Body of pancreas (tissue), 4 donors: Measurements from ENCODE around the gene PPT2. TPM values are rescaled to one million over a fixed set of nuclear protein-coding genes. Genes with fewer than 3 reads are reported as not detected.
A peak's percentile ranks its signal among the peaks of the same experiment; 100 is the strongest.

Experiments used
- ATAC-seq: fragments of 150-250 bp; one replicate; pipeline ENCODE4 v1.9.1; 2016
- DNase-seq, 4 donors: peaks; one replicate each; pipeline ENCODE4 v3.0.0-alpha.2; 2019
- H3K27ac ChIP-seq, 4 donors: fragments of 200-600 bp; sonication (generic); 1 replicate in 3 of 4; 2 replicates in 1 of 4; pipeline versions ENCODE4 v1.5.1 to v1.6.1; 2016 to 2019; ENCODE audit warnings: mild to moderate bottlenecking in 1 of 4, mixed read lengths in 1 of 4, moderate library complexity in 1 of 4
- H3K27me3 ChIP-seq, 2 donors: fragments of 200-600 bp; sonication (generic); one replicate each; pipeline ENCODE4 v1.6.0; 2016; ENCODE audit warnings: mild to moderate bottlenecking in 1 of 2
- H3K36me3 ChIP-seq, 2 donors: fragments of 200-600 bp; sonication (generic); replicated peaks in 1 of 2; 2 replicates each; pipeline ENCODE4 v1.5.1; 2016; ENCODE audit warnings: low read depth in 2 of 2; ENCODE audit not compliant: insufficient read depth in 1 of 2
- H3K4me1 ChIP-seq: fragments of 200-600 bp; sonication (generic); one replicate; pipeline ENCODE4 v1.6.0; 2016
- H3K4me3 ChIP-seq, 2 donors: fragments of 200-600 bp; sonication (generic); 1 replicate in 1 of 2; 2 replicates in 1 of 2; pipeline ENCODE4 v1.5.1; 2016 to 2019
- H3K9me3 ChIP-seq, 3 donors: fragments of 200-600 bp; sonication (generic); 1 replicate in 2 of 3; 2 replicates in 1 of 3; pipeline ENCODE4 v1.5.1; 2016
- POLR2A ChIP-seq, 3 donors: fragments of 450-650 bp; IDR thresholded peaks; one replicate each; pipeline ENCODE4 v1.6.1; 2016; ENCODE audit warnings: antibody characterized with exemption in 3 of 3, mild to moderate bottlenecking in 2 of 3
- WGBS, 2 donors: methylation state at CpG; one replicate each; pipeline ENCODE4 v1.1.5; 2017; 5-methylcytosine and 5-hydroxymethylcytosine counted together
- intact Hi-C: fragments of 100-400 bp; cut with DNase I; formaldehyde crosslinking; loops from one replicate; pipeline ENCODE4 v1.15.1; 2023
- total RNA-seq, 2 donors: library from RNA; depleted of rRNA; stranded (reverse); fragments of >200 nt; gene quantifications; one replicate each; pipeline ENCODE4 v1.1.0, GENCODE V29; 2016
- TF ChIP-seq, protein P1 (sequence below), 7 experiments: fragments of 450-650 bp in 4 of 7; fragments of 200-600 bp in 3 of 7; sonication (generic) in 3 of 7; IDR thresholded peaks; one replicate each; pipeline ENCODE4 v1.5.1; 2016 to 2019; ENCODE audit warnings: antibody characterized with exemption in 7 of 7

The PPT2 gene
- total RNA-seq, 2 donors from 2014 or later: 3.6 to 9.9 TPM

DNA sequence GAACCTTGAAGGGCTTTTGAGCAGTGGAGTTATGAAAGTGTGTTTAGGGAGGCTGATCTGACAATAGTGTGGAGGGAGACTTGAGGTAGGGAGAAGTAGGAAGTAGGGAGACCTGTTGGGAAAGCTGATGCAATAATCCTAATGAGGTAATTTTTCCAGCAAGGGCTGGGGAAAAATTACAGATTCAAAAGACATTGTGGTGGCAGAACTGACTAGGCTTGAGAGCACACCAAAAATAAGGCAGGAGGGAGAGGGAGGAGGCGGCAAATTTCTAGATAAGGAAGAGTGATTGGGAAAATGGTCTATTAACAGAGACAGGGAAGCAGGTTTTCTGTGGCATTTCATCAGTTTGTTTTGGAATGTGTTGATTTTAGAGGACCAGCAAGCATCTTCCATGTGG, 7.7 kb upstream of the PPT2 start:
- 53 to 65% methylated on average over 1 of the region's 1 CpG for WGBS, 2 donors
- no peak for TF ChIP-seq POLR2A (IDR thresholded peaks at IDR 0.05)
- TF ChIP-seq, protein P1, sequence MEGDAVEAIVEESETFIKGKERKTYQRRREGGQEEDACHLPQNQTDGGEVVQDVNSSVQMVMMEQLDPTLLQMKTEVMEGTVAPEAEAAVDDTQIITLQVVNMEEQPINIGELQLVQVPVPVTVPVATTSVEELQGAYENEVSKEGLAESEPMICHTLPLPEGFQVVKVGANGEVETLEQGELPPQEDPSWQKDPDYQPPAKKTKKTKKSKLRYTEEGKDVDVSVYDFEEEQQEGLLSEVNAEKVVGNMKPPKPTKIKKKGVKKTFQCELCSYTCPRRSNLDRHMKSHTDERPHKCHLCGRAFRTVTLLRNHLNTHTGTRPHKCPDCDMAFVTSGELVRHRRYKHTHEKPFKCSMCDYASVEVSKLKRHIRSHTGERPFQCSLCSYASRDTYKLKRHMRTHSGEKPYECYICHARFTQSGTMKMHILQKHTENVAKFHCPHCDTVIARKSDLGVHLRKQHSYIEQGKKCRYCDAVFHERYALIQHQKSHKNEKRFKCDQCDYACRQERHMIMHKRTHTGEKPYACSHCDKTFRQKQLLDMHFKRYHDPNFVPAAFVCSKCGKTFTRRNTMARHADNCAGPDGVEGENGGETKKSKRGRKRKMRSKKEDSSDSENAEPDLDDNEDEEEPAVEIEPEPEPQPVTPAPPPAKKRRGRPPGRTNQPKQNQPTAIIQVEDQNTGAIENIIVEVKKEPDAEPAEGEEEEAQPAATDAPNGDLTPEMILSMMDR (IDR thresholded peaks at IDR 0.05): no peak
- ATAC-seq (no peak), DNase-seq (no peak)
- Histone ChIP-seq H3K27ac (no peak overlapping the region), H3K27me3 (peaks cover 0 to 8% of the 10 kb centered on the region in 2 donors), H3K4me3 (no peak overlapping the region), H3K4me1 (peaks cover 13% of the 10 kb centered on the region), H3K36me3 (no peaks in the 10 kb centered on the region), H3K9me3 (no peaks in the 10 kb centered on the region)
- intact Hi-C loops: no loop called here

- H3K36me3 ChIP-seq: no peaks in the 10 kb centered on the region
- H3K27ac ChIP-seq: no peak overlapping the region
- 32 to 44% methylated on average over 4 of the region's 4 CpGs for WGBS, 2 donors
- no peak for ATAC-seq
- H3K4me3 ChIP-seq: no peak overlapping the region
- peaks cover 0 to 8% of the 10 kb centered on the region in 2 donors for H3K27me3 ChIP-seq
- intact Hi-C loops: no loop called here
- no peak for DNase-seq
- peaks cover 13% of the 10 kb centered on the region for H3K4me1 ChIP-seq
- TF ChIP-seq, protein P1 (IDR thresholded peaks at IDR 0.05): no peak
- no peak for TF ChIP-seq POLR2A (IDR thresholded peaks at IDR 0.05)
- no peaks in the 10 kb centered on the region for H3K9me3 ChIP-seq
Observed at GRCh38 chr6:32146687-32147086, 7.3 kb upstream of the PPT2 start.

GRCh38 chr6:32147401-32148132, 6.4 kb upstream of the PPT2 start:
- TF ChIP-seq, protein P1 (IDR thresholded peaks at IDR 0.05): no peak
- no peak for TF ChIP-seq POLR2A (IDR thresholded peaks at IDR 0.05)
- intact Hi-C loops: no loop called here
- Histone ChIP-seq H3K4me3 (no peak overlapping the region), H3K27ac (no peak overlapping the region), H3K9me3 (no peaks in the 10 kb centered on the region), H3K27me3 (peaks cover 0 to 8% of the 10 kb centered on the region in 2 donors), H3K4me1 (peaks cover 13% of the 10 kb centered on the region), H3K36me3 (no peaks in the 10 kb centered on the region)
- DNase-seq: no peak
- ATAC-seq: no peak
- 85% methylated on average over 4 of the region's 4 CpGs for WGBS, 2 donors

GRCh38 chr6:32148289-32149091, 5.5 kb upstream of the PPT2 start:
- Histone ChIP-seq H3K4me1 (peaks cover 20% of the 10 kb centered on the region), H3K9me3 (no peaks in the 10 kb centered on the region), H3K27me3 (peaks cover 0 to 8% of the 10 kb centered on the region in 2 donors), H3K36me3 (no peaks in the 10 kb centered on the region), H3K27ac (no peak overlapping the region), H3K4me3 (peak overlapping the region in 1 of 2 donors; percentile 5)
- ATAC-seq (peak; percentile 86), DNase-seq (peak; percentile 71 to 84 (median 80))
- no peak for TF ChIP-seq POLR2A (IDR thresholded peaks at IDR 0.05)
- TF ChIP-seq, protein P1 (IDR thresholded peaks at IDR 0.05): peak in 5 of 7 experiments; percentile 4 to 26 (median 18)
- intact Hi-C loops: no loop called here
- 11 to 20% methylated on average over 35 to 39 of the region's 39 CpGs for WGBS, 2 donors
